ENCODE results near the gene TSG101. TPM values are rescaled to one million over a fixed set of nuclear protein-coding genes. Genes with fewer than 3 reads are reported as not detected.

The TSG101 gene
- total RNA-seq, 1 donor from 2014 or later: 54.4 TPM

GRCh38 chr11:18533365-18533764 lies 6.6 kb upstream of the TSG101 start:
- TF ChIP-seq CTCF (conservative IDR thresholded peaks at IDR 0.05): no peak
- no peak for DNase-seq (ENCODE audit: extremely low spot score, unreplicated experiment)
- Mint-ChIP-seq H3K4me1 (ENCODE audit: unreplicated experiment) (peaks cover 4% of the 10 kb centered on the region), H3K27me3 (no peaks in the 10 kb centered on the region), H3K27ac (no peak overlapping the region), H3K9me3 (no peaks in the 10 kb centered on the region), H3K36me3 (no peaks in the 10 kb centered on the region), H3K4me3 (no peak overlapping the region)

- Mint-ChIP-seq H3K4me3 (peak overlapping the region; percentile 100), H3K36me3 (peaks cover 3% of the 10 kb centered on the region), H3K4me1 (ENCODE audit: unreplicated experiment) (peaks cover 17% of the 10 kb centered on the region), H3K27me3 (no peaks in the 10 kb centered on the region), H3K27ac (peak overlapping the region; percentile 100), H3K9me3 (no peaks in the 10 kb centered on the region)
- TF ChIP-seq CTCF (conservative IDR thresholded peaks at IDR 0.05): no peak
- no peak for DNase-seq (ENCODE audit: extremely low spot score, unreplicated experiment)
These were observed 770 bp upstream of the TSG101 start for GRCh38 chr11:18527512-18527911.

- no peak for TF ChIP-seq CTCF (conservative IDR thresholded peaks at IDR 0.05)
These were observed 617 bp downstream of the TSG101 start for GRCh38 chr11:18526130-18526520.

GRCh38 chr11:18524248-18524647 lies 2.5 kb downstream of the TSG101 start:
- Mint-ChIP-seq H3K27ac (peak overlapping the region; percentile 61), H3K36me3 (peaks cover 7% of the 10 kb centered on the region), H3K4me1 (ENCODE audit: unreplicated experiment) (peaks cover 20% of the 10 kb centered on the region), H3K9me3 (no peaks in the 10 kb centered on the region), H3K4me3 (peak overlapping the region; percentile 74), H3K27me3 (no peaks in the 10 kb centered on the region)
- DNase-seq (ENCODE audit: extremely low spot score, unreplicated experiment): no peak
- TF ChIP-seq CTCF (conservative IDR thresholded peaks at IDR 0.05): no peak

More at GRCh38 chr11:18526130-18526520, 617 bp downstream of the TSG101 start:
- Mint-ChIP-seq H3K9me3 (no peaks in the 10 kb centered on the region), H3K27ac (peak overlapping the region; percentile 100), H3K27me3 (no peaks in the 10 kb centered on the region), H3K36me3 (peaks cover 7% of the 10 kb centered on the region), H3K4me3 (peak overlapping the region; percentile 100), H3K4me1 (ENCODE audit: unreplicated experiment) (peaks cover 20% of the 10 kb centered on the region)
- no peak for DNase-seq (ENCODE audit: extremely low spot score, unreplicated experiment)

GRCh38 chr11:18523084-18523483 lies 3.7 kb downstream of the TSG101 start:
- Mint-ChIP-seq H3K4me1 (ENCODE audit: unreplicated experiment) (peaks cover 17% of the 10 kb centered on the region), H3K9me3 (no peaks in the 10 kb centered on the region), H3K27me3 (no peaks in the 10 kb centered on the region), H3K36me3 (peaks cover 8% of the 10 kb centered on the region), H3K27ac (peak overlapping the region; percentile 44), H3K4me3 (no peak overlapping the region)
- no peak for TF ChIP-seq CTCF (conservative IDR thresholded peaks at IDR 0.05)
- DNase-seq (ENCODE audit: extremely low spot score, unreplicated experiment): no peak

GRCh38 chr11:18522388-18522787 lies 4.4 kb downstream of the TSG101 start:
- Mint-ChIP-seq H3K4me1 (ENCODE audit: unreplicated experiment) (peaks cover 17% of the 10 kb centered on the region), H3K27me3 (no peaks in the 10 kb centered on the region), H3K27ac (peak overlapping the region; percentile 44), H3K36me3 (peaks cover 10% of the 10 kb centered on the region), H3K4me3 (no peak overlapping the region), H3K9me3 (no peaks in the 10 kb centered on the region)
- peak; percentile 29 for TF ChIP-seq CTCF (conservative IDR thresholded peaks at IDR 0.05)
- no peak for DNase-seq (ENCODE audit: extremely low spot score, unreplicated experiment)

All from type B pancreatic cell (in vitro differentiated cells).